Central memory CD8-positive, alpha-beta T cell (primary cell): ENCODE measurements around the gene TLK1.

ENCODE experiments used
- ATAC-seq: fragments of 150-1000 bp; cut with Tn5 transposase; replicated peaks from 2 replicates; pipeline ENCODE4 v1.10.0; 2022; ENCODE audit warnings: mild to moderate bottlenecking, moderate FRiP score, moderate number of reproducible peaks; ENCODE audit not compliant: poor library complexity, severe bottlenecking; ENCODE audit errors: extremely low read depth
- DNase-seq, 2 donors: peaks; one replicate each; pipeline ENCODE4 v3.0.0; 2021; ENCODE audit warnings: low spot score in 2 of 2
- H3K27ac Mint-ChIP-seq: one replicate; pipeline ENCODE4 v1.8.0; 2022; ENCODE audit warnings: low read depth, mild to moderate bottlenecking, moderate library complexity, mixed read lengths
- H3K27me3 Mint-ChIP-seq: one replicate; pipeline ENCODE4 v1.8.0; 2022; ENCODE audit warnings: mixed read lengths
- H3K36me3 Mint-ChIP-seq: one replicate; pipeline ENCODE4 v1.8.0; 2022; ENCODE audit warnings: mild to moderate bottlenecking, moderate library complexity, mixed read lengths; ENCODE audit not compliant: insufficient read depth
- H3K4me1 Mint-ChIP-seq: one replicate; pipeline ENCODE4 v1.8.0; 2022; ENCODE audit warnings: mixed read lengths
- H3K4me3 Mint-ChIP-seq: one replicate; pipeline ENCODE4 v1.8.0; 2022; ENCODE audit warnings: mild to moderate bottlenecking, moderate library complexity, mixed read lengths
- H3K9me3 Mint-ChIP-seq: one replicate; pipeline ENCODE4 v1.8.0; 2022; ENCODE audit warnings: mixed read lengths

The TLK1 gene

DNA sequence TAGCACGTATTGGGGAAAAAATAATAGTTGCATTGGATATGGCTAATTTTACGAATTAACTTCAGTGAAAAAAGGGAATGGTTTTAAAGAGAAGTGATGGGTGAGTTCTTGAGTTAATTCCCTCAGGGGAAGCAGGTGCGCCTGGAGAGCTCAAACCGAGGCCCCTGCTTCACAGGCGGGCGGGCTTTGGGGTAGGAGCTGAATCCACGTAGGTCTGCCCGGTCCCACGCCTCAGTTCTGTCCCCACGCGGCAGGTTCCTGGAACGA lies 187.5 kb downstream of the TLK1 start:
- Mint-ChIP-seq H3K4me3 (peak overlapping the region; percentile 70), H3K9me3 (no peaks in the 10 kb centered on the region), H3K27ac (no peak overlapping the region), H3K36me3 (peaks cover 7% of the 10 kb centered on the region), H3K27me3 (no peaks in the 10 kb centered on the region), H3K4me1 (peaks cover 12% of the 10 kb centered on the region)
- ATAC-seq (no peak), DNase-seq (no peak)

- DNase-seq, result no peak
- Mint-ChIP-seq H3K27ac (no peak overlapping the region), H3K9me3 (no peaks in the 10 kb centered on the region), H3K4me1 (peaks cover 12% of the 10 kb centered on the region), H3K4me3 (peak overlapping the region; percentile 70), H3K36me3 (peaks cover 9% of the 10 kb centered on the region), H3K27me3 (no peaks in the 10 kb centered on the region)
- ATAC-seq, result no peak
Measured at GRCh38 chr2:170972296-170973224, 188.1 kb downstream of the TLK1 start.

DNA sequence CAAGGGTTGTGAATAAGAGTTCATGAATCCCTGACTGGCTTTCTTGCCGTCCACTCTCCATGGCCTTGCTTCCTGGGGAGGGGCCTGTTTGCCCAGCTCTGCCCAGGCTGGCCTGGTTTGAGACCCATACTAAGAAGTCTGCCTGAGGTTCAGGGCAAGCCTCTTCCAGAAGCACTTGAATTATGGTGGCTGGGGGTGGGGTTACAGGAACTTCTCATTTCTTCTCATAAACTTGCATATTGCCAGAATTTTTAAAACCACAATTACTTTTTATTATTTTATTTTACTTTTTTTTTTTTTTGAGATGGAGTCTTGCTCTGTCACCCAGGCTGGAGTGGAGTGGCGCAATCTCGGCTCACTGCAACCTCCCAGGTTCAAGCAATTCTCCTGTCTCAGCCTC lies 189.6 kb downstream of the TLK1 start:
- no peaks in the 10 kb centered on the region for H3K27me3 Mint-ChIP-seq
- no peaks in the 10 kb centered on the region for H3K9me3 Mint-ChIP-seq
- H3K4me3 Mint-ChIP-seq, result no peak overlapping the region
- H3K4me1 Mint-ChIP-seq, result peaks cover 12% of the 10 kb centered on the region
- DNase-seq (no peak), ATAC-seq (no peak)
- H3K36me3 Mint-ChIP-seq, result peaks cover 19% of the 10 kb centered on the region
- no peak overlapping the region for H3K27ac Mint-ChIP-seq

DNA sequence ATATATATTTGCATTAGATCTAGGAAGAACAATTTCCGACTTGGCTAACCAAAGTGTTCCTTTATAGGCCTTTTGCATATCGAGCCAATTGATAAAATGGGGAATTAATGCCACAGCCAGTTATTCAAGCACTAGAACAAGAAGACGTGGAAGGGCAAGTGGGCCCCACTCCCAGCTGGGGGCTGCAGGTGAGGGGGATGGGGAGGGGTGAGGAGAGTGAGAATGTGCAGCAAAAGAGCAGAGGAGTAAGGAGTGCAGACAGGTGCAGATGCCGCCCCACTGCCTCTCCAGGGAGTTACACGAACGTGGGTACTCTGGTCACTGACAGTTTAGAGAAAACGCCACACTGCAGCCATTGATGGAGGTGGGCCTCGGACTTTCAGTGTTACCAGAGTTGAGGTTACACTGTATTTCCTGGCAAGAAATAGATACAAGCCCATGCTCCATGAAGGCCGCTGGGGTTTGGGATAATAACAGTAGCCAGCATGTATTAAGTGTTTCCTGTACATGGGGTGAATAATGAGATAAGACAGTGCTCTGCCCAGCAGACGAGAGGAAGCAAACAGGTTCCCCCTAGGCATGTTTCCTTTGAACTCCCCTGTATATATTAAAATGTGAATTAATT lies 190.7 kb downstream of the TLK1 start:
- Mint-ChIP-seq H3K9me3 (no peaks in the 10 kb centered on the region), H3K4me1 (peaks cover 12% of the 10 kb centered on the region), H3K4me3 (no peak overlapping the region), H3K36me3 (peaks cover 28% of the 10 kb centered on the region), H3K27me3 (no peaks in the 10 kb centered on the region), H3K27ac (no peak overlapping the region)
- DNase-seq, result no peak
- no peak for ATAC-seq

DNA sequence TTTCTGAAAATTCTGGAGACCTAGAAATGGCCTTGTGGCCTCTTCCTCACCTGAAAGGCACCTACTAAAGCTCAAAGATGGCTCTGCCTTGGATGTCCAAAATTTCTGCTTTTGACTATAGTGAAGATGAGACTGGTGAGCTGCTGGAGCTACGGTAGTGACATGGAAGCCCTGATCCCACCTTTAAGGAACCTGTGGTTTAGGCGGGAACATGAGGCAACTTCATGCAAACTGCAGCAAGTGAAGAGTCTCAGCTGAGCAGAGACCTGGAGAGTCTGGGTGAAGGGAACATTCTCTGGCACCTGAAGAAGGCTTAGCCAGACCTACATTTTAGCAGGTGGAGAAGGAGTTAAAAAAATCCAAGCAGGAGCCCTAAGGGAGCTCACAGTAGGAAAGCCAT lies 191.7 kb downstream of the TLK1 start:
- H3K9me3 Mint-ChIP-seq, result no peaks in the 10 kb centered on the region
- peaks cover 29% of the 10 kb centered on the region for H3K36me3 Mint-ChIP-seq
- no peaks in the 10 kb centered on the region for H3K27me3 Mint-ChIP-seq
- ATAC-seq (no peak), DNase-seq (no peak)
- H3K4me3 Mint-ChIP-seq, result no peak overlapping the region
- H3K27ac Mint-ChIP-seq, result no peak overlapping the region
- peaks cover 8% of the 10 kb centered on the region for H3K4me1 Mint-ChIP-seq

DNA sequence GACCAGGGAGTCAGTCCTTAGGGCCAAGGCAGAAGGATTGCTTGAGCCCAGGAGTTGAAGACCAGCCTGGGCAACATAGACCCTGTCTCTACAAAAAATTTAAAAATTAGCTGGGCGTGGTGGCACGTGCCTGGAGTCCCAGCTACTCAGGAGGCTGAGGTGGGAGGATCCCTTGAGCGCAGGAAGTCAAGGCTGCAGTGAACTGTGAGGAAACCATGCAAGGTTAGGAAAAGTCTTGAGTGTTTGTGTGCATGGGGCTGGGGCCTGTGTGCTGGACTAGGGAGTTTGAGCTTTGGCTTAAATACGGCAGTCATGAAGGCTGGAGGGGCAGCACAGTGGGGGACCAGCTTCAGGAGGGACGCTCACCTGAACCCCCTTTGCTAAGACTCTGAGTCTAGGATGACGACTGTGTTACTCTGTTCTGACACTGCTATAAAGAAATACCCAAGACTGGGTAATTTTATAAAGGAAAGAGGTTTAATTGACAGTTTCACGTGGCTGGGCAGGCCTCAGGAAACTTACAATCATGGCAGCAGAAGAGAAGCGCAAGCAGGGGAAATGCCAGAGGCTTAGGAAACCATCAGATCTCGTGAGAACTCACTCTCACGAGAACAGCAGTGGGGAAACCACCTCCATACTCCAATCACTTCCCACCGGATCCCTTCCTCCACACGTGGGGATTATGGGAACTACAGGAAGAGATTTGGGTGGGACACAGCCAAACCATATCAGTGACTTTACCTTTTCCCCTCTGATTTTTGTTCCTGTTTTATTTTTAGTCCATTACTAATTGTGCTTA lies 192.3 kb downstream of the TLK1 start:
- Mint-ChIP-seq H3K4me3 (no peak overlapping the region), H3K27ac (no peak overlapping the region), H3K36me3 (peaks cover 33% of the 10 kb centered on the region), H3K9me3 (no peaks in the 10 kb centered on the region), H3K4me1 (peaks cover 6% of the 10 kb centered on the region), H3K27me3 (no peaks in the 10 kb centered on the region)
- no peak for ATAC-seq
- DNase-seq, result no peak

- Mint-ChIP-seq H3K27me3 (no peaks in the 10 kb centered on the region), H3K36me3 (peaks cover 41% of the 10 kb centered on the region), H3K4me3 (no peak overlapping the region), H3K9me3 (no peaks in the 10 kb centered on the region), H3K4me1 (no peaks in the 10 kb centered on the region), H3K27ac (no peak overlapping the region)
- ATAC-seq (no peak), DNase-seq (no peak)
Measured at GRCh38 chr2:170967553-170967952, 193.1 kb downstream of the TLK1 start.

GRCh38 chr2:170966648-170967396 lies 193.9 kb downstream of the TLK1 start:
- no peaks in the 10 kb centered on the region for H3K27me3 Mint-ChIP-seq
- no peak for DNase-seq
- H3K27ac Mint-ChIP-seq, result no peak overlapping the region
- no peak for ATAC-seq
- H3K36me3 Mint-ChIP-seq, result peaks cover 44% of the 10 kb centered on the region
- no peak overlapping the region for H3K4me3 Mint-ChIP-seq
- no peaks in the 10 kb centered on the region for H3K9me3 Mint-ChIP-seq
- H3K4me1 Mint-ChIP-seq, result no peaks in the 10 kb centered on the region

DNA sequence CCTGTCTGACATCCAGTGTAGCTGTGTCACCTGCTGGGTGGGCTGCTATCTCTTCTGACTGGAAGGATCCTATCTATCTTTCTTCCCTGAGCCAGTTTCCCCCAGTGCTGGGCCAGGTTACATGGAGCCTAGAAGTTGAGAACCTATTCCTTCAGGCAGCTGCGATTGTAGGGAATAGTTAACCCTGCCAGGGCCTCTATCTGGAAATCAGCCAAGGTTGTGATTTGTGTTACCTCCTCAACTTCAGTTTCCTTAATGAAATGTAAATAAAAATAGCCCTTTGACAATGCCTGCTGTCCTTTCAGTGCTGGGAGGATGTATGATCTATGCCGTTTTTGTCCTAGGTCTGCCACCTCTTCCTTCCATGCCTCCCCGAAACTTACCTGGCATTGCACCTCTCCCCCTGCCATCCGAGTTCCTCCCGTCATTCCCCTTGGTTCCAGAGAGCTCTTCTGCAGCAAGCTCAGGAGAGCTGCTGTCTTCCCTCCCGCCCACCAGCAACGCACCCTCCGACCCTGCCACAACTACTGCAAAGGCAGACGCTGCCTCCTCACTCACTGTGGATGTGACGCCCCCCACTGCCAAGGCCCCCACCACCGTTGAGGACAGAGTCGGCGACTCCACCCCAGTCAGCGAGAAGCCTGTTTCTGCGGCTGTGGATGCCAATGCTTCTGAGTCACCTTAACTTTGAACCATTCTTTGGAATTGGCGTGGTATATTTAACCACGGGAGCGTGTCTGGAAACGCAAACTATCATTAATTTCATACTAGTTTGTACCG lies 195.1 kb downstream of the TLK1 start:
- ATAC-seq (no peak), DNase-seq (no peak)
- H3K27ac Mint-ChIP-seq, result no peak overlapping the region
- H3K4me1 Mint-ChIP-seq, result no peaks in the 10 kb centered on the region
- no peaks in the 10 kb centered on the region for H3K9me3 Mint-ChIP-seq
- H3K4me3 Mint-ChIP-seq, result no peak overlapping the region
- H3K36me3 Mint-ChIP-seq, result peaks cover 56% of the 10 kb centered on the region
- no peaks in the 10 kb centered on the region for H3K27me3 Mint-ChIP-seq

DNA sequence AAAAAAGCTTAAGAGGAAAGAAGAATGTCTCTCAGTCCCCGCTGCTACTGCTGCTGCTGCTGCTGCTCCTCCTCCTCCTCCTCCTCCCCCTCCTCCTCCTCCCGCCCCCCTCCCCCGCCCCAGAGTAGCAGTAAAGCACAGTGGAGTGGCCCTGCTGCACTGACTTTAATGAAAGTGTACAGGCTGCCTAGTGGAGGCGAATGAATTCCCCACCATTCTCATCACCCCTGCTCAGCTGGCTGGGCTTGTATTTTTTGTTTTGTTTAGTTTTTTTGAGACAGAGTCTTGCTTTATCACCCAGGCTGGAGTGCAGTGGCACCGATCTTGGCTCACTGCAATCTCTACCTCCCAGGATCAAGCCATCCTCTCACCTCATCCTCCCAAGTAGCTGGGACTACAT lies 197.3 kb downstream of the TLK1 start:
- Mint-ChIP-seq H3K36me3 (peaks cover 66% of the 10 kb centered on the region), H3K4me1 (no peaks in the 10 kb centered on the region), H3K27me3 (no peaks in the 10 kb centered on the region), H3K27ac (no peak overlapping the region), H3K4me3 (no peak overlapping the region), H3K9me3 (no peaks in the 10 kb centered on the region)
- ATAC-seq, result no peak
- DNase-seq, result no peak

- H3K27ac Mint-ChIP-seq, result peak overlapping the region; percentile 14
- H3K27me3 Mint-ChIP-seq, result no peaks in the 10 kb centered on the region
- no peaks in the 10 kb centered on the region for H3K9me3 Mint-ChIP-seq
- H3K4me1 Mint-ChIP-seq, result peaks cover 12% of the 10 kb centered on the region
- no peak overlapping the region for H3K4me3 Mint-ChIP-seq
- DNase-seq (no peak), ATAC-seq (no peak)
- peaks cover 75% of the 10 kb centered on the region for H3K36me3 Mint-ChIP-seq
Measured at GRCh38 chr2:170953941-170954340, 206.8 kb downstream of the TLK1 start.
